Measurements from ENCODE around the gene NLRP14. TPM values are rescaled to one million over a fixed set of nuclear protein-coding genes. Genes with fewer than 3 reads are reported as not detected.

Gene NLRP14, protein sequence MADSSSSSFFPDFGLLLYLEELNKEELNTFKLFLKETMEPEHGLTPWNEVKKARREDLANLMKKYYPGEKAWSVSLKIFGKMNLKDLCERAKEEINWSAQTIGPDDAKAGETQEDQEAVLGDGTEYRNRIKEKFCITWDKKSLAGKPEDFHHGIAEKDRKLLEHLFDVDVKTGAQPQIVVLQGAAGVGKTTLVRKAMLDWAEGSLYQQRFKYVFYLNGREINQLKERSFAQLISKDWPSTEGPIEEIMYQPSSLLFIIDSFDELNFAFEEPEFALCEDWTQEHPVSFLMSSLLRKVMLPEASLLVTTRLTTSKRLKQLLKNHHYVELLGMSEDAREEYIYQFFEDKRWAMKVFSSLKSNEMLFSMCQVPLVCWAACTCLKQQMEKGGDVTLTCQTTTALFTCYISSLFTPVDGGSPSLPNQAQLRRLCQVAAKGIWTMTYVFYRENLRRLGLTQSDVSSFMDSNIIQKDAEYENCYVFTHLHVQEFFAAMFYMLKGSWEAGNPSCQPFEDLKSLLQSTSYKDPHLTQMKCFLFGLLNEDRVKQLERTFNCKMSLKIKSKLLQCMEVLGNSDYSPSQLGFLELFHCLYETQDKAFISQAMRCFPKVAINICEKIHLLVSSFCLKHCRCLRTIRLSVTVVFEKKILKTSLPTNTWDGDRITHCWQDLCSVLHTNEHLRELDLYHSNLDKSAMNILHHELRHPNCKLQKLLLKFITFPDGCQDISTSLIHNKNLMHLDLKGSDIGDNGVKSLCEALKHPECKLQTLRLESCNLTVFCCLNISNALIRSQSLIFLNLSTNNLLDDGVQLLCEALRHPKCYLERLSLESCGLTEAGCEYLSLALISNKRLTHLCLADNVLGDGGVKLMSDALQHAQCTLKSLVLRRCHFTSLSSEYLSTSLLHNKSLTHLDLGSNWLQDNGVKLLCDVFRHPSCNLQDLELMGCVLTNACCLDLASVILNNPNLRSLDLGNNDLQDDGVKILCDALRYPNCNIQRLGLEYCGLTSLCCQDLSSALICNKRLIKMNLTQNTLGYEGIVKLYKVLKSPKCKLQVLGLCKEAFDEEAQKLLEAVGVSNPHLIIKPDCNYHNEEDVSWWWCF
- polyA plus RNA-seq (ENCODE audit: insufficient read length in 4 of 4), result 1 to 10 TPM in 2 of 4 donors, under 1 TPM in 2; 0.43 to 1.1 (median 0.94) TPM

DNA sequence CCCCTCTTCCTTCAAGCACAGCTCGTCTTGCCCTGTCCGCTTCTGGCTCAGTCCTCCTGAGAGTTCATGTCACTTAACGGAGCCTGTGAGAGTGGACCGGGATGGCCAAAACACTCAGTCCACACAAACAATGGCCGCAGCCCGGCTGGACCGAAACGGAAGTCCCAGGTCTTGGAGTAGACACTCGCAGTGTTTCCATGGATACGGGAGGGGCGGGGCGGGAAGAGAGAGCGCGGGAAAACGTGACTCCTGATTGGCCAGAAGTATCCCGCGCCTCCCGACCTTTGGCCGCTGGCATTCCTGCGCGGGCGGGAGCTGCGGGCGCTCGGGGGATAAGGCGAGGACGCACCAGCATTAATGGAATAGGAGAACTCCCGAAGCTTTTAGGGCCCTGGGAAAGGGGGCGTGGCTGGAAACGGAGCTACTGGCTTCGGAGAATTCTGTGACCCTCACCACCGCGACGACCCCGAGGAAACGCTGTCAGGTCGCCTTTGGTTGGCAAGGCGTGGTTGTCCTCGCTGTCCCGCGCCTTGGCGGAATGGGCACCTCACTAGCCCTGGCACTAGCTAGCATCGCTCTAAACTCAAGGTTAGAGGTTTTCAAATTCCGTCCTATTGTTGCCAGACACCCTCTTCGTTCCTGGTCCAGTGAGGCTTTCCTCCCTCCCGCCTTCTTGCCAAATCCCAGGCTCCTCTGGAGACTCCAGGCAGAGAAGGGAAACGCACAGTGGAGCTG, at the start of gene NLRP14, which contains the start of gene ZNF214:
Gene NLRP14 (plus strand): TSS at position 297 of the 735 bp plus-strand sequence. CDS start 18,108 bp downstream, outside the sequence.
Gene ZNF214 (minus strand): TSS at position 164 of the 735 bp plus-strand sequence. CDS start 17,511 bp downstream, outside the sequence.
- DNase-seq (ENCODE audit: low read depth in 4 of 4, low spot score in 2 of 4), result peak; percentile 88 to 96 (median 90)

GRCh38 chr11:6979365-6979764, 40.9 kb upstream of the NLRP14 start:
- no peak for DNase-seq (ENCODE audit: low read depth in 4 of 4, low spot score in 2 of 4)

DNA sequence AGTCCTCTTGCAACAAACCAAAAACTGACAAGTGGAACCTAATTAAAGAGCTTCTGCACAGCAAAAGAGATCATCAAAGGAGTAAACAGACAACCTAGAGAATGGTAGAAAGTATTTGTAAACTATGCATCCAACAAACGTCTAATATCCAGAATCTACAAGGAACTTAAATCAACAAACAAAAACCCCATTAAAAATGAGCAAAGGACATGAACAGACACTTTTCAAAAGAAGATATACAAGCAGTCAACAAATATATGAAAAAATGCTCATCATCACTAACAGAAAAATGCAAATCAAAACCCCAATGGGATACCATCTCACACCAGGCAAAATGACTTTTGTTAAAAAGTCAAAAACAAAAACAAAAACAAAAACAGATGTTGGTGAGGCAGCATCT, 33.8 kb upstream of the NLRP14 start:
- DNase-seq (ENCODE audit: low read depth in 4 of 4, low spot score in 2 of 4), result no peak

GRCh38 chr11:6988506-6988905, 31.8 kb upstream of the NLRP14 start:
- no peak for DNase-seq (ENCODE audit: low read depth in 4 of 4, low spot score in 2 of 4)

DNA sequence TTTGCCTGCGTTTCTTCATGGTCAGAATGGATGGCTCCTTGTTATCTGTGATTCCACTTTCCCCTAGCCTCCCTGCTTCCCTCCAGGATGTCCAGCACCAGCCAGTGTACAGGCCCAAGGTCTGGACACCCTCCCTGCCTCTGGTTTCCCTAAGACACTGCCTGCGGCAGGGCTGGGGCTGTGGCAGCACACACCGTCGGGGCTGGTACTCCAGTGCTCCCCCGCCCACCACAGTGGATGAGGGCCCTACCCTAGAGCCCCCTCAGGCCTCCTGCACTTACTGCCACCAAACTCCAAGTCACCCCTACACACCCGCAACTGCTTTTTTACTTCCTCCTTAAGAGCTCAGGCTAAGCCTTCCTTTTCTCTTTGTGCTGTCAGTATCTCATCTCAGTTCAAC, 29.1 kb upstream of the NLRP14 start:
- DNase-seq (ENCODE audit: low read depth in 4 of 4, low spot score in 2 of 4), result no peak

GRCh38 chr11:6992026-6992425, 28.3 kb upstream of the NLRP14 start:
- DNase-seq (ENCODE audit: low read depth in 4 of 4, low spot score in 2 of 4), result no peak

DNA sequence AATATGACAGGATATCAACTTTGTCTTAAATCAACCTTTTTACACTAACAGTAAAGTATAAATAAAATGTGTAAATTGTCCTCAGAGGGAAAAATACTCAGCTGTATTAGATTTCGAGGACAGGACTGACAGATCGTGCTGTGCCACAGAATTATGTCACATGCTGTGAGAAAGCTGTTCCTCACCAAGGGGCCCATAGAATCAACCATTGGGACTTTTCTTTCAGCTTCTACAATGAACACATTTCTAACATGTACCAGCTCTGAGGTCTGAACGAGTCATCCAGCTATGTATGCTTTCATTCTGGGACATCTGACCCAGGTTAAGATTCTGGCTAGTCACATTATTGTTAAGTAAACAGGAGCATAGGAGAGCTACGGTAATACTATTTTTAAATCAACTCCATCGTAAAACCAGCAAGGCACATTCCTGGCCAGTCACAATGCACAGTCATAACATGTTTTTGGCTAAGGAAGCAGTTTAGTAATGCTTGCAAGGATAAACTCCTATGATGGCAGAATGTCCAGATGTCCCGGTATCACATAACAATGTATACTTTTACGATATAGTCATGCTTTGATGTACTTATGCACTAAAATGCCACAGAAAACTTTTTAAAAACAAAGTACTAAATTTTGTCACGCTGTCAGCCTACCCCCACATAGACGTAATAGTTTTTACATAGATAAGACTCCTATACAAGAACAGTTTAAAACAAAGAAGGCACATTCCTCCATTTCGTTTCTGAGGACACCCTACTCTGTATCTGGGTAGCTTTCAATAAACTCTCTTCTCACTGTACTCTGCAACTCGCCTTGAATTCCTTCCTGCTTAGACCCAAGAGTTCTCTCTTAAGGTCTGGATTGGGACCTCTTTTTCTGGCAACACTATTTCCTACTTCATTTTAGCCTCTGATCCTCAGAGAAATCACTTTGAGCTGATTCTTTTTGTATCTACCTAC, 27.5 kb upstream of the NLRP14 start:
- peak in 1 of 4 donors; percentile 15 for DNase-seq (ENCODE audit: low read depth in 4 of 4, low spot score in 2 of 4)

DNA sequence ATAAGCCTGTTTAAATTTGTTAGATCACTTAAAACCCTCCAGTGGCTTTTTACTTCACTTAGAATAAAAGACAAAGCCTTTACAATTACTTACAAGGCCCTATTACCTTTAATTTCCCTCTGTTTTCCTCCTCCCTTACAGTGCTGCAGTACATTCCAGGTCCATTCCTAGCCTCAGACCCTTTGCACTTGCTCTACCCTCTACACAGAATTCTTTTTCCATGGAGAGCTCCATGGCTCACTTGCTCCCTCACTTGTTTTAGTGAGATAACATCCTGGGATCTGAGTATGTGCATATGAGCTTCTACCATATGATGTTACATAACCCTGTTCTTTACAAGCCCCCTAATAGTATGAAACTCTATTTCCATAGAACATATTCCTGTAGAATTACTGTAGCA, 24.6 kb upstream of the NLRP14 start:
- DNase-seq (ENCODE audit: low read depth in 4 of 4, low spot score in 2 of 4), result no peak

GRCh38 chr11:7004482-7004881, 15.8 kb upstream of the NLRP14 start:
- no peak for DNase-seq (ENCODE audit: low read depth in 4 of 4, low spot score in 2 of 4)

DNA sequence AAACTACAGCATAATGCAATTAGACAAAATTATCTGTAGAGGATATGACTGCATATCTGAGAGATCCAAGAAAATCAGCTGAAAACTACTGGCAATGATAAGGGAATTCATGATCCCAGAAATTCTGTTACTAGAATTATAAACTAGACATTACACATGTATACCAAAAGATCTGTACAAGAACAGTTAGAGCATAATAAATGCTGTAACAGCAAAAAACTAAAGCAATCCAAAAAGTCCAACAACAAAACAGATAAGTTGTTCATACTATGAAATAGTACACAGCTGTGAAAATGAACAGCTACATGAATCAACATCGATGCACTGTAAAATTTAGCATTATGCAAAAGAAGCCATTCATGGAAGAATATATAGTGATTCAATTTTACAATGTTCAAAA, 6.2 kb upstream of the NLRP14 start:
- DNase-seq (ENCODE audit: low read depth in 4 of 4, low spot score in 2 of 4), result no peak

- DNase-seq (ENCODE audit: low read depth in 4 of 4, low spot score in 2 of 4), result no peak
Observed at GRCh38 chr11:7016011-7016410, 4.3 kb upstream of the NLRP14 start.

DNA sequence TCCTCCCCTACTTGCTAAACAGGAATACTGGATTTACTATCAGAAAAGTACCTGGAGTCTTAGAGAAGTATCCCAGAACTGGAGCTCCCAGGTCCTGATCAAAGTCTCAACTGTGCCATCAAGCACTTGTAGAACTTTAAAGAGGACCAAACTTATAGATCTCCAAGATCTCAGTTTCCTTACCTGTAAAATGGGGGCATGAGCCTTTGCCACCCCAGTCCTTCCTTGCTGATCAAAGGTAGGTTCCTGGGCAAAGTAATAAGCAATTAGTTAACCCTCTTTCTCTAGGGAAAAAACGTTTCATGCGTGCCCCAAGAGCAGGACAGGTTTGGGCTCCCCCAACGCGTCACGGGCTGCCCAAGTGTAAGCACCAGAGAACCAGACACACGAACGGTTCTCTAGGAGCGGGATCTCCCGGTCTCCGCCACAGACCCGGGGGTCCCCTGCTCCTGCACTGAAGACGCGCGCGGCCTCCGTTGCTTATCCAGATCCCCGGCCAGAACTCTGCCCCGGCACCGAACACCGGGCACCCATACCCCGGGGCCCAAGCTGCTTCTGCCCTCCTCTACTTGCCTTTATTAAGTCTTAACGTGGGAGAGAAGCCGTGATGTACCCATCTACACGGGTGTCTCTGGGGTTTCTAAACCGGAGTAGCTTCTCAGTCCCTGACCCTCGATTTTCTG, 638 bp upstream of the NLRP14 start:
- no peak for DNase-seq (ENCODE audit: low read depth in 4 of 4, low spot score in 2 of 4)

GRCh38 chr11:7021318-7021717, 1.0 kb downstream of the NLRP14 start:
- DNase-seq (ENCODE audit: low read depth in 4 of 4, low spot score in 2 of 4), result no peak

DNA sequence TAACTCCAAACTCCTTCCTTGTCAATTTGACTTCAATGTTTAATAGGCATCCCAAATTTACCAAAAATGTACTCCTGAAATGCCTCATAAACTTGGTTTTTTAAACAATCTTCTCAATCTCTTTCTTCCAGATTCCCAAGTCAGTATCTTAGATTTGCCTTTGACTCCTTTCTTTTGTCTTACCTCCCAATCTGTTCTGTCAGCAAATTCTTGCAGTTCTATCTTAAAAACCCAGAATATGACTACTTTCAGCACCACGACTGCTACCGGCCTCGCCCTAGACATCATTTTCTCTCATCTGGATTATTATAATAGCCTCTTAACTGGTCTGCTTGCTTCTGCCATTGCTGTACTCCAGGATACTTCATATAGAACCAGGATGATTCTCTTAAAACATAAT, 7.9 kb downstream of the NLRP14 start:
- DNase-seq (ENCODE audit: low read depth in 4 of 4, low spot score in 2 of 4), result no peak

GRCh38 chr11:7030836-7031235, 10.6 kb downstream of the NLRP14 start:
- no peak for DNase-seq (ENCODE audit: low read depth in 4 of 4, low spot score in 2 of 4)

DNA sequence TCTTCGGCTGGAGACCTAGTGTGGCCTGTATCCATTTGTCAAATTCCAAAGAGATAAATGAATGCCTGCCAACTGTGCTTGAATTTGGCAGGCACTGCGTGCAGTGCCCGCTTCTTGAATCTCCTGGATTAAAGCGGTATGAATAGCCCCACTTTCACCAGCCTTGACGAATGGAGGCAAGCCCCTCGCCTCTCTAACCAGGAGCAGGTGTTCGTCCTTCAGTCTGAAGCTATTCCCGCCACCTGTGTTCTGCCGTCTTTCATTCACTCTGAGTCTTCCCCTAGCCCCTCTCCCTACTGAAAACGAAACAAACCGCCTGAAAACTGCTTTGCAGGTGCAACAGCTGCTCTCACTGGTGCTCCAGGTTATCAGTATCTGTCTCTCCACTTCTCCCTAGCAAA, 11.2 kb downstream of the NLRP14 start:
- no peak for DNase-seq (ENCODE audit: low read depth in 4 of 4, low spot score in 2 of 4)

DNA sequence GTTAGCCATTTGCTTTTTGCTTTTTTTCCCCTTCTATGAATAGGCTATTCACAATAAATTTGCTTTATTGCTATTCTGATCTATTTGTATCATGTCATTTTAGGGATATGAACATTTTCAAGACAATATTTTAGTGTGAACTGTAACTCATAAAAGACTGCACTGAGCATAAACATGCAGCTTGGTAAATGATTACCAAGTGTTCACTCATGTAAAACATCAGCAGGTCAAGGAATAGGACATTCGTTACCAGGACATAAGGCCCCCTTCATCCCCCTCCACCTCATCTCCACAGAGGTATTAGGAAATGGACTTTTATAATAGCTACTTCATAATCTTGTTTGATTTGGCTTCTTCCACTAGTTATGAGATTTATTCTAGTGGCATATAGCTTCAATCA, 12.4 kb downstream of the NLRP14 start:
- peak in 1 of 4 donors; percentile 19 for DNase-seq (ENCODE audit: low read depth in 4 of 4, low spot score in 2 of 4)

DNA sequence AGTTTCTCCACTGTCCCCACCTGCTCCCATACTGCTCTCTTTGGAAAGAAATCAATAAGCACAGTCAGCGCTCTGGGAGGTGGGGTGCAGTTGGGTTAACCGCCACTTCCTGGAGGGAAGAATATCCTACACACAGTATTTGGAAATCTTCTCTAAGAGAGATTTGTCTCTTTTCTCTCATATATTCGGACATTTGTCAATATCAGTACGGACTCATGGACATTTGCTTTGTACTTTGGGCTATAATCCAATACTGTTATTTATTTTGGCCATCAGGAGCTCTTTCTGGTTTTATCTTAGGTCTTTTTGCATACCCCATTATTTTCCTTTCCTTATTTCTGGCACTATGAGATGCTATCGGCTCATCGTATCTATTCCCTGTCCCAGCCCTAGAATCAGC, 13.7 kb downstream of the NLRP14 start:
- DNase-seq (ENCODE audit: low read depth in 4 of 4, low spot score in 2 of 4), result no peak

All from left renal cortex interstitium (tissue), 4 donors.